GM19463 (cell line): ENCODE results near the gene PLXNC1.
A peak's percentile ranks its signal among the peaks of the same experiment; 100 is the strongest.

ENCODE experiments used
- ATAC-seq: cut with Tn5 transposase; IDR thresholded peaks from one replicate; pipeline ENCODE4 v1.9.1; 2021; ENCODE audit warnings: mild to moderate bottlenecking, moderate library complexity; ENCODE audit not compliant: unreplicated experiment

The PLXNC1 gene

GRCh38 chr12:94228488-94228907 is 80.1 kb downstream of the PLXNC1 start:
- ATAC-seq: peak; percentile 65

- ATAC-seq: no peak
Measured at GRCh38 chr12:94229902-94230301, 81.5 kb downstream of the PLXNC1 start.

- ATAC-seq: peak; percentile 55
Measured at GRCh38 chr12:94230357-94230905, 82.1 kb downstream of the PLXNC1 start.

GRCh38 chr12:94231709-94232108 is 83.3 kb downstream of the PLXNC1 start:
- no peak for ATAC-seq

- ATAC-seq: no peak
Measured at GRCh38 chr12:94235848-94236247, 87.5 kb downstream of the PLXNC1 start.

- ATAC-seq: peak; percentile 1
Measured at GRCh38 chr12:94239332-94239993, 91.1 kb downstream of the PLXNC1 start.

GRCh38 chr12:94240171-94240570 is 91.8 kb downstream of the PLXNC1 start:
- ATAC-seq: peak; percentile 90

GRCh38 chr12:94242901-94243300 is 94.5 kb downstream of the PLXNC1 start:
- ATAC-seq: no peak

- ATAC-seq: peak; percentile 52
Measured at GRCh38 chr12:94244165-94245133, 96.1 kb downstream of the PLXNC1 start.

GRCh38 chr12:94245631-94246383 is 97.4 kb downstream of the PLXNC1 start:
- no peak for ATAC-seq

GRCh38 chr12:94247246-94247645 is 98.9 kb downstream of the PLXNC1 start:
- no peak for ATAC-seq

- ATAC-seq: no peak
Measured at GRCh38 chr12:94248582-94248981, 100.2 kb downstream of the PLXNC1 start.

GRCh38 chr12:94250130-94250529 is 101.8 kb downstream of the PLXNC1 start:
- ATAC-seq: no peak

- ATAC-seq: no peak
Measured at GRCh38 chr12:94254270-94254669, 105.9 kb downstream of the PLXNC1 start.

- ATAC-seq: no peak
Measured at GRCh38 chr12:94255006-94255405, 106.6 kb downstream of the PLXNC1 start.

- ATAC-seq: no peak
Measured at GRCh38 chr12:94255428-94255827, 107.1 kb downstream of the PLXNC1 start.

- ATAC-seq: peak; percentile 46
Measured at GRCh38 chr12:94258593-94258992, 110.2 kb downstream of the PLXNC1 start.

GRCh38 chr12:94260017-94260416 is 111.6 kb downstream of the PLXNC1 start:
- ATAC-seq: no peak

GRCh38 chr12:94260717-94261116 is 112.3 kb downstream of the PLXNC1 start:
- ATAC-seq: no peak

GRCh38 chr12:94261119-94261518 is 112.7 kb downstream of the PLXNC1 start:
- ATAC-seq: no peak

GRCh38 chr12:94261786-94262185 is 113.4 kb downstream of the PLXNC1 start:
- ATAC-seq: no peak
